Spleen (tissue), 7 donors: ENCODE data around the gene ACYP1.

Experiments used
- POLR2A ChIP-seq, 3 donors: fragments of 450-650 bp; IDR thresholded peaks; one replicate each; pipeline ENCODE4 v1.5.1; 2017; ENCODE audit warnings: antibody characterized with exemption in 3 of 3, mild to moderate bottlenecking in 1 of 3
- POLR2AphosphoS5 ChIP-seq, 3 donors: sonication (generic); formaldehyde crosslinking; IDR thresholded peaks; one replicate each; pipeline ENCODE4 v1.5.1; 2017; ENCODE audit warnings: antibody characterized with exemption in 3 of 3
- TF ChIP-seq, protein P1 (sequence below), 11 experiments: fragments of 200-600 bp in 7 of 11; fragments of 450-650 bp in 4 of 11; sonication (generic) in 4 of 11; IDR thresholded peaks in 8 of 11; conservative IDR thresholded peaks in 3 of 11; 1 replicate in 7 of 11; 2 replicates in 4 of 11; pipeline versions ENCODE4 v1.4.0 to v1.8.0; 2016 to 2021; ENCODE audit warnings: antibody characterized with exemption in 11 of 11, inconsistent platforms in 4 of 11, mild to moderate bottlenecking in 1 of 11
- donor health status: DM: no; HTN: no; CAD: no; lungs with moderate emphysema.
- donor health status: DM: no; HTN: no; CAD: no.
- donor health status: DM: no; HTN: no; CAD: no.

GRCh38 chr14:75077794-75078193 is 14.0 kb upstream of the ACYP1 start:
- TF ChIP-seq, protein P1, sequence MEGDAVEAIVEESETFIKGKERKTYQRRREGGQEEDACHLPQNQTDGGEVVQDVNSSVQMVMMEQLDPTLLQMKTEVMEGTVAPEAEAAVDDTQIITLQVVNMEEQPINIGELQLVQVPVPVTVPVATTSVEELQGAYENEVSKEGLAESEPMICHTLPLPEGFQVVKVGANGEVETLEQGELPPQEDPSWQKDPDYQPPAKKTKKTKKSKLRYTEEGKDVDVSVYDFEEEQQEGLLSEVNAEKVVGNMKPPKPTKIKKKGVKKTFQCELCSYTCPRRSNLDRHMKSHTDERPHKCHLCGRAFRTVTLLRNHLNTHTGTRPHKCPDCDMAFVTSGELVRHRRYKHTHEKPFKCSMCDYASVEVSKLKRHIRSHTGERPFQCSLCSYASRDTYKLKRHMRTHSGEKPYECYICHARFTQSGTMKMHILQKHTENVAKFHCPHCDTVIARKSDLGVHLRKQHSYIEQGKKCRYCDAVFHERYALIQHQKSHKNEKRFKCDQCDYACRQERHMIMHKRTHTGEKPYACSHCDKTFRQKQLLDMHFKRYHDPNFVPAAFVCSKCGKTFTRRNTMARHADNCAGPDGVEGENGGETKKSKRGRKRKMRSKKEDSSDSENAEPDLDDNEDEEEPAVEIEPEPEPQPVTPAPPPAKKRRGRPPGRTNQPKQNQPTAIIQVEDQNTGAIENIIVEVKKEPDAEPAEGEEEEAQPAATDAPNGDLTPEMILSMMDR (IDR thresholded peaks at IDR 0.05 in 8 of 11, conservative IDR thresholded peaks at IDR 0.05 in 3 of 11): no peak
- TF ChIP-seq POLR2AphosphoS5 (IDR thresholded peaks at IDR 0.05) (no peak), POLR2A (IDR thresholded peaks at IDR 0.05) (no peak)
